ENCODE results near the gene SCN1B. TPM values are rescaled to one million over a fixed set of nuclear protein-coding genes. Genes with fewer than 3 reads are reported as not detected.

Gene SCN1B
- total RNA-seq, 4 donors from 2014 or later, result 194 to 469 (median 289) TPM

- no peak for TF ChIP-seq CTCF (IDR thresholded peaks at IDR 0.05 in 4 of 5, conservative IDR thresholded peaks at IDR 0.05 in 1 of 5)
- TF ChIP-seq POLR2A (IDR thresholded peaks at IDR 0.05), result no peak
Observed at GRCh38 chr19:35015954-35016351, 14.3 kb upstream of the SCN1B start.

GRCh38 chr19:35017507-35017906, 12.8 kb upstream of the SCN1B start:
- H3K27me3 ChIP-seq, result no peaks in the 10 kb centered on the region
- no peak overlapping the region for H3K27ac ChIP-seq
- H3K4me1 ChIP-seq, result no peaks in the 10 kb centered on the region
- peaks cover 0 to 79% of the 10 kb centered on the region in 2 donors for H3K36me3 ChIP-seq
- TF ChIP-seq CTCF (IDR thresholded peaks at IDR 0.05 in 4 of 5, conservative IDR thresholded peaks at IDR 0.05 in 1 of 5), result no peak
- TF ChIP-seq POLR2A (IDR thresholded peaks at IDR 0.05), result no peak
- ATAC-seq, result no peak
- no peak for DNase-seq
- H3K4me3 ChIP-seq, result no peak overlapping the region
- in situ Hi-C loops (cut with MboI; ENCODE audit: low sequenced_read_pairs in 4 of 4), result loop anchor here in 2 of 4 donors (5.0 kb wide), 2 partner anchors 40 to 45 kb away; no protein-coding TSS in a partner anchor
- no peaks in the 10 kb centered on the region for H3K9me3 ChIP-seq
- intact Hi-C loops (cut with DNase I; ENCODE audit: low total_unique reads), result no loop called here

More at GRCh38 chr19:35015954-35016351, 14.3 kb upstream of the SCN1B start:
- no peak overlapping the region for H3K4me3 ChIP-seq
- no peaks in the 10 kb centered on the region for H3K9me3 ChIP-seq
- no peak overlapping the region for H3K27ac ChIP-seq
- H3K4me1 ChIP-seq, result peaks cover 0 to 6% of the 10 kb centered on the region in 2 donors
- no peaks in the 10 kb centered on the region for H3K27me3 ChIP-seq
- DNase-seq, result no peak
- in situ Hi-C loops (cut with MboI; ENCODE audit: low sequenced_read_pairs in 4 of 4) (loop anchor here in 2 of 4 donors (5.0 kb wide), 2 partner anchors 39 to 44 kb away; no protein-coding TSS in a partner anchor), intact Hi-C loops (cut with DNase I; ENCODE audit: low total_unique reads) (no loop called here)
- H3K36me3 ChIP-seq, result peaks cover 0 to 63% of the 10 kb centered on the region in 2 donors
- no peak for ATAC-seq

GRCh38 chr19:35018379-35018778, 11.9 kb upstream of the SCN1B start:
- ATAC-seq, result no peak
- Histone ChIP-seq H3K36me3 (peaks cover 0 to 84% of the 10 kb centered on the region in 2 donors), H3K9me3 (no peaks in the 10 kb centered on the region), H3K4me1 (no peaks in the 10 kb centered on the region), H3K27me3 (no peaks in the 10 kb centered on the region), H3K27ac (no peak overlapping the region), H3K4me3 (no peak overlapping the region)
- in situ Hi-C loops (cut with MboI; ENCODE audit: low sequenced_read_pairs in 4 of 4), result loop anchor here in 2 of 4 donors (5.0 kb wide), 2 partner anchors 41 to 46 kb away; no protein-coding TSS in a partner anchor
- DNase-seq, result no peak
- TF ChIP-seq CTCF (IDR thresholded peaks at IDR 0.05 in 4 of 5, conservative IDR thresholded peaks at IDR 0.05 in 1 of 5) (no peak), POLR2A (IDR thresholded peaks at IDR 0.05) (no peak)
- intact Hi-C loops (cut with DNase I; ENCODE audit: low total_unique reads), result no loop called here

GRCh38 chr19:35019144-35019543, 11.1 kb upstream of the SCN1B start:
- no peaks in the 10 kb centered on the region for H3K4me1 ChIP-seq
- intact Hi-C loops (cut with DNase I; ENCODE audit: low total_unique reads) (no loop called here), in situ Hi-C loops (cut with MboI; ENCODE audit: low sequenced_read_pairs in 4 of 4) (loop anchor here in 2 of 4 donors (5.0 kb wide), 2 partner anchors 42 to 47 kb away; no protein-coding TSS in a partner anchor)
- TF ChIP-seq POLR2A (IDR thresholded peaks at IDR 0.05), result no peak
- no peak for TF ChIP-seq CTCF (IDR thresholded peaks at IDR 0.05 in 4 of 5, conservative IDR thresholded peaks at IDR 0.05 in 1 of 5)
- DNase-seq (no peak), ATAC-seq (no peak)
- no peak overlapping the region for H3K4me3 ChIP-seq
- H3K36me3 ChIP-seq, result peaks cover 0 to 84% of the 10 kb centered on the region in 2 donors
- no peaks in the 10 kb centered on the region for H3K27me3 ChIP-seq
- no peaks in the 10 kb centered on the region for H3K9me3 ChIP-seq
- no peak overlapping the region for H3K27ac ChIP-seq

GRCh38 chr19:35021016-35021415, 9.3 kb upstream of the SCN1B start:
- H3K27ac ChIP-seq, result no peak overlapping the region
- intact Hi-C loops (cut with DNase I; ENCODE audit: low total_unique reads) (no loop called here), in situ Hi-C loops (cut with MboI; ENCODE audit: low sequenced_read_pairs in 4 of 4) (no loop called here)
- DNase-seq, result no peak
- no peaks in the 10 kb centered on the region for H3K4me1 ChIP-seq
- H3K9me3 ChIP-seq, result no peaks in the 10 kb centered on the region
- TF ChIP-seq POLR2A (IDR thresholded peaks at IDR 0.05), result no peak
- TF ChIP-seq CTCF (IDR thresholded peaks at IDR 0.05 in 4 of 5, conservative IDR thresholded peaks at IDR 0.05 in 1 of 5), result no peak
- no peak for ATAC-seq
- peaks cover 0 to 80% of the 10 kb centered on the region in 2 donors for H3K36me3 ChIP-seq
- H3K4me3 ChIP-seq, result no peak overlapping the region
- no peaks in the 10 kb centered on the region for H3K27me3 ChIP-seq
